Left lung (tissue), 10 donors: ENCODE measurements around the gene EFNA5. TPM values are rescaled to one million over a fixed set of nuclear protein-coding genes. Genes with fewer than 3 reads are reported as not detected.

ENCODE experiments used
- ATAC-seq: fragments of 200-7000 bp; cut with Tn5 transposase; one replicate; pipeline ENCODE4 v1.9.1; 2020; ENCODE audit warnings: moderate library complexity
- DNase-seq, 4 donors: peaks; one replicate each; pipeline ENCODE4 v3.0.0-alpha.2; 2013 to 2020
- H3K27ac ChIP-seq, 2 donors: fragments of 200-600 bp; sonication (generic) in 1 of 2; one replicate each; pipeline versions ENCODE4 v1.5.0 to v1.8.0; 2020 to 2021
- H3K27me3 ChIP-seq, 2 donors: fragments of 200-600 bp; sonication (generic) in 1 of 2; one replicate each; pipeline versions ENCODE4 v1.5.0 to v1.8.0; 2020 to 2021
- H3K36me3 ChIP-seq, 2 donors: fragments of 200-600 bp; sonication (generic) in 1 of 2; one replicate each; pipeline versions ENCODE4 v1.5.0 to v1.8.0; 2020 to 2021
- H3K4me1 ChIP-seq, 2 donors: fragments of 200-600 bp; one replicate each; pipeline ENCODE4 v1.8.0; 2021
- H3K4me3 ChIP-seq, 2 donors: fragments of 200-600 bp; sonication (generic) in 1 of 2; one replicate each; pipeline versions ENCODE4 v1.5.0 to v1.8.0; 2020 to 2021; ENCODE audit warnings: mild to moderate bottlenecking in 1 of 2
- H3K9me3 ChIP-seq, 2 donors: fragments of 200-600 bp; sonication (generic) in 1 of 2; one replicate each; pipeline versions ENCODE4 v1.5.0 to v1.8.0; 2020 to 2021
- CTCF ChIP-seq, 2 donors: fragments of 200-600 bp; sonication (generic) in 1 of 2; IDR thresholded peaks; one replicate each; pipeline versions ENCODE4 v1.5.0 to v1.8.0; 2021; ENCODE audit warnings: antibody characterized with exemption in 2 of 2
- intact Hi-C, 2 donors: fragments of 100-400 bp; cut with DNase I; formaldehyde crosslinking; loops; one replicate each; pipeline versions ENCODE4 v1.11.2 to v1.14.2; 2022
- polyA plus RNA-seq, 6 donors: library from polyadenylated mRNA; unstranded; fragments of 120-200 nt; gene quantifications; one replicate each; pipeline ENCODE4 v1.2.1, GENCODE V29; 2013; ENCODE audit not compliant: insufficient read length in 6 of 6
- total RNA-seq, 2 donors: library from RNA; stranded (reverse); fragmentation: NEBNext Ultra II Directional; extraction: Animal tissue kit (Norgen Biotek cat#: 25700); gene quantifications; one replicate each; pipeline ENCODE4 v1.2.1, GENCODE V29; 2021
- donor health status: DM: no; HTN: yes; CAD: no.
- donor health status: DM: no; HTN: no; CAD: no.

Gene EFNA5
- total and polyA plus RNA-seq, 8 donors: 8.8 to 28.3 (median 22.8) TPM

- Histone ChIP-seq H3K4me3 (no peak overlapping the region), H3K36me3 (no peaks in the 10 kb centered on the region), H3K9me3 (no peaks in the 10 kb centered on the region), H3K27ac (no peak overlapping the region), H3K4me1 (no peaks in the 10 kb centered on the region), H3K27me3 (no peaks in the 10 kb centered on the region)
- intact Hi-C loops: no loop called here
- DNase-seq (no peak), ATAC-seq (no peak)
- TF ChIP-seq CTCF (IDR thresholded peaks at IDR 0.05): no peak
Observed at GRCh38 chr5:107515521-107516080, 155.1 kb downstream of the EFNA5 start.

GRCh38 chr5:107514305-107514704 lies 156.4 kb downstream of the EFNA5 start:
- H3K27me3 ChIP-seq: no peaks in the 10 kb centered on the region
- no peaks in the 10 kb centered on the region for H3K9me3 ChIP-seq
- no peak for DNase-seq
- intact Hi-C loops: no loop called here
- no peaks in the 10 kb centered on the region for H3K4me1 ChIP-seq
- ATAC-seq: no peak
- H3K36me3 ChIP-seq: no peaks in the 10 kb centered on the region
- H3K27ac ChIP-seq: no peak overlapping the region
- H3K4me3 ChIP-seq: no peak overlapping the region
- TF ChIP-seq CTCF (IDR thresholded peaks at IDR 0.05): no peak

GRCh38 chr5:107513337-107514085 lies 157.2 kb downstream of the EFNA5 start:
- Histone ChIP-seq H3K9me3 (no peaks in the 10 kb centered on the region), H3K27me3 (no peaks in the 10 kb centered on the region), H3K27ac (no peak overlapping the region), H3K4me3 (no peak overlapping the region), H3K36me3 (no peaks in the 10 kb centered on the region), H3K4me1 (no peaks in the 10 kb centered on the region)
- ATAC-seq: no peak
- TF ChIP-seq CTCF (IDR thresholded peaks at IDR 0.05): no peak
- no peak for DNase-seq
- intact Hi-C loops: no loop called here

GRCh38 chr5:107512029-107512428 lies 158.7 kb downstream of the EFNA5 start:
- no peak for TF ChIP-seq CTCF (IDR thresholded peaks at IDR 0.05)
- Histone ChIP-seq H3K36me3 (no peaks in the 10 kb centered on the region), H3K9me3 (no peaks in the 10 kb centered on the region), H3K4me3 (no peak overlapping the region), H3K4me1 (no peaks in the 10 kb centered on the region), H3K27me3 (no peaks in the 10 kb centered on the region), H3K27ac (no peak overlapping the region)
- intact Hi-C loops: no loop called here
- ATAC-seq (no peak), DNase-seq (no peak)

- intact Hi-C loops: no loop called here
- Histone ChIP-seq H3K27me3 (no peaks in the 10 kb centered on the region), H3K9me3 (no peaks in the 10 kb centered on the region), H3K27ac (no peak overlapping the region), H3K4me3 (no peak overlapping the region), H3K4me1 (no peaks in the 10 kb centered on the region), H3K36me3 (no peaks in the 10 kb centered on the region)
- DNase-seq: no peak
- no peak for TF ChIP-seq CTCF (IDR thresholded peaks at IDR 0.05)
- ATAC-seq: no peak
Observed at GRCh38 chr5:107510125-107510524, 160.6 kb downstream of the EFNA5 start.
